GM18517 (cell line): ENCODE data around the gene SEMA3E.
A peak's percentile ranks its signal among the peaks of the same experiment; 100 is the strongest.
"Not testable (repeated sequence)": the region's sequence is repeated elsewhere in the genome, so short reads cannot be mapped to it uniquely, and the experiment has no call there.

ENCODE experiments used
- ATAC-seq: cut with Tn5 transposase; IDR thresholded peaks from one replicate; pipeline ENCODE4 v1.9.1; 2021; ENCODE audit warnings: mild to moderate bottlenecking, moderate library complexity; ENCODE audit not compliant: unreplicated experiment

SEMA3E gene

GRCh38 chr7:83457022-83457892, 191.7 kb downstream of the SEMA3E start:
- ATAC-seq, result peak; percentile 63

GRCh38 chr7:83456413-83456812, 192.5 kb downstream of the SEMA3E start:
- ATAC-seq, result no peak

- ATAC-seq, result no peak
These were observed 193.3 kb downstream of the SEMA3E start for GRCh38 chr7:83455612-83456011.

- ATAC-seq, result no peak
These were observed 196.7 kb downstream of the SEMA3E start for GRCh38 chr7:83452256-83452655.

GRCh38 chr7:83451501-83452045, 197.4 kb downstream of the SEMA3E start:
- ATAC-seq, result no peak

GRCh38 chr7:83449781-83450180, 199.2 kb downstream of the SEMA3E start:
- ATAC-seq, result no peak

- ATAC-seq, result no peak
These were observed 201.3 kb downstream of the SEMA3E start for GRCh38 chr7:83447681-83448080.

GRCh38 chr7:83446102-83446669, 202.8 kb downstream of the SEMA3E start:
- ATAC-seq, result no peak

- no peak for ATAC-seq
These were observed 206.0 kb downstream of the SEMA3E start for GRCh38 chr7:83442911-83443310.

GRCh38 chr7:83439026-83439425, 209.9 kb downstream of the SEMA3E start:
- ATAC-seq, result no peak

GRCh38 chr7:83430289-83430688, 218.7 kb downstream of the SEMA3E start:
- not testable (repeated sequence) for ATAC-seq

GRCh38 chr7:83429493-83429892, 219.4 kb downstream of the SEMA3E start:
- ATAC-seq, result no peak

GRCh38 chr7:83427884-83428283, 221.1 kb downstream of the SEMA3E start:
- no peak for ATAC-seq

GRCh38 chr7:83426325-83426724, 222.6 kb downstream of the SEMA3E start:
- no peak for ATAC-seq

- ATAC-seq, result no peak
These were observed 229.9 kb downstream of the SEMA3E start for GRCh38 chr7:83419013-83419412.

- no peak for ATAC-seq
These were observed 233.1 kb downstream of the SEMA3E start for GRCh38 chr7:83415840-83416239.

GRCh38 chr7:83414947-83415346, 234.0 kb downstream of the SEMA3E start:
- ATAC-seq, result no peak

GRCh38 chr7:83413831-83414230, 235.1 kb downstream of the SEMA3E start:
- no peak for ATAC-seq

- ATAC-seq, result no peak
These were observed 235.5 kb downstream of the SEMA3E start for GRCh38 chr7:83413424-83413823.

GRCh38 chr7:83410989-83411591, 237.8 kb downstream of the SEMA3E start:
- ATAC-seq, result no peak

GRCh38 chr7:83394776-83395175, 254.2 kb downstream of the SEMA3E start:
- no peak for ATAC-seq

GRCh38 chr7:83388436-83388835, 260.5 kb downstream of the SEMA3E start:
- no peak for ATAC-seq
